GM12878 (cell line): Measurements from ENCODE around the gene COIL. TPM values are rescaled to one million over a fixed set of nuclear protein-coding genes. Genes with fewer than 3 reads are reported as not detected.

Source experiments
- ATAC-seq: fragments of 200-7000 bp; cut with Tn5 transposase; 3 replicates; pipeline ENCODE4 v1.9.1; 2020; ENCODE audit warnings: mild to moderate bottlenecking, moderate library complexity
- BruUV-seq: library from RNA; stranded (reverse); fragments of 400-500 nt; replicated peaks from 2 replicates; lab custom pipeline; 2021; lab: Mats Ljungman, UMichigan
- CTCF ChIA-PET: fragments of 300-600 bp; sonication (Branson Sonifier 250); formaldehyde crosslinking; extraction: SDS; loops from one replicate; lab custom pipeline; 2021; ENCODE audit warnings: inconsistent platforms; lab: Yijun Ruan, JAX
- POLR2A ChIA-PET: fragments of 350-600 bp; formaldehyde crosslinking; extraction: SDS; loops from one replicate; lab custom pipeline; 2021; ENCODE audit warnings: inconsistent platforms; lab: Charles Lee
- RAD21 ChIA-PET: fragments of 300-600 bp; sonication (Branson Sonifier 250); formaldehyde crosslinking; loops from one replicate; lab custom pipeline; 2023; ENCODE audit warnings: antibody characterized with exemption; ENCODE audit not compliant: unreplicated experiment; lab: Charles Lee
- SMC1A ChIA-PET: fragments of 300-600 bp; sonication (Branson Sonifier 250); formaldehyde crosslinking; loops from one replicate; lab custom pipeline; 2023; ENCODE audit not compliant: unreplicated experiment, uncharacterized antibody; lab: Charles Lee
- DNase-seq: peaks from one replicate; pipeline ENCODE4 v3.0.0-alpha.2; 2011; ENCODE audit warnings: low read depth, low spot score
- FAIRE-seq: peaks from 3 replicates; lab custom pipeline; 2011; peaks lifted over from hg19 to GRCh38; lab: Jason Lieb, UNC
- H2AFZ ChIP-seq: 2 replicates; pipeline ENCODE4 v1.6.0; 2011; ENCODE audit warnings: low read depth, low read length, control low read depth; ENCODE audit not compliant: control insufficient read depth
- H3K27ac ChIP-seq: 2 replicates; pipeline ENCODE4 v1.5.1; 2011; ENCODE audit warnings: control low read depth; ENCODE audit not compliant: control insufficient read depth, insufficient read depth
- H3K27me3 ChIP-seq, 2 experiments: replicated peaks in 1 of 2; 2 replicates each; pipeline versions ENCODE4 v1.6.0 to v1.6.1; 2011; ENCODE audit warnings: low read length in 1 of 2; ENCODE audit not compliant: control insufficient read depth in 2 of 2, insufficient read depth in 2 of 2
- H3K36me3 ChIP-seq, 2 experiments: 2 replicates each; pipeline ENCODE4 v1.5.1; 2011; ENCODE audit warnings: low read length in 1 of 2; ENCODE audit not compliant: control insufficient read depth in 2 of 2, insufficient read depth in 2 of 2
- H3K4me1 ChIP-seq: 2 replicates; pipeline ENCODE4 v1.6.1; 2011; ENCODE audit warnings: mild to moderate bottlenecking, low read length, moderate library complexity, mixed read lengths; ENCODE audit not compliant: control insufficient read depth, insufficient read depth
- H3K4me2 ChIP-seq: 2 replicates; pipeline ENCODE4 v1.6.0; 2011; ENCODE audit warnings: control low read depth; ENCODE audit not compliant: control insufficient read depth, insufficient read depth
- H3K4me3 ChIP-seq: fragments of 200-600 bp; sonication (generic); 2 replicates; pipeline ENCODE4 v1.5.1; 2016
- H3K79me2 ChIP-seq: 2 replicates; pipeline ENCODE4 v1.6.0; 2011; ENCODE audit warnings: low read length; ENCODE audit not compliant: control insufficient read depth, insufficient read depth
- H3K9ac ChIP-seq: 2 replicates; pipeline ENCODE4 v1.8.0; 2011; ENCODE audit warnings: low read length, control low read depth, mixed read lengths; ENCODE audit not compliant: control insufficient read depth, insufficient read depth
- H3K9me3 ChIP-seq: replicated peaks from 3 replicates; pipeline ENCODE4 v1.5.1; 2011; ENCODE audit warnings: mild to moderate bottlenecking, low read length; ENCODE audit not compliant: control insufficient read depth, insufficient read depth
- H4K20me1 ChIP-seq: 2 replicates; pipeline ENCODE4 v1.6.0; 2011; ENCODE audit not compliant: control insufficient read depth, insufficient read depth
- BACH1 ChIP-seq: fragments of 450-650 bp; IDR thresholded peaks from 2 replicates; pipeline ENCODE4 v1.6.1; 2017; ENCODE audit warnings: mild to moderate bottlenecking, borderline replicate concordance
- BMI1 ChIP-seq: fragments of 450-650 bp; IDR thresholded peaks from 2 replicates; pipeline ENCODE4 v1.6.1; 2016; ENCODE audit warnings: mild to moderate bottlenecking, moderate library complexity, borderline replicate concordance
- CHD1 ChIP-seq: IDR thresholded peaks from 2 replicates; pipeline ENCODE4 v1.6.1; 2012; ENCODE audit warnings: low read depth, low read length, improper control_type of control experiment
- GATAD2B ChIP-seq: fragments of 450-650 bp; conservative IDR thresholded peaks from 2 replicates; pipeline ENCODE4 v1.6.1; 2017; ENCODE audit warnings: low read depth, mild to moderate bottlenecking, moderate library complexity
- KAT2A ChIP-seq: conservative IDR thresholded peaks from 2 replicates; pipeline ENCODE4 v1.6.1; 2011; ENCODE audit warnings: low read depth, low read length; ENCODE audit not compliant: control insufficient read depth
- KDM1A ChIP-seq: fragments of 200-600 bp; sonication (generic); IDR thresholded peaks from 2 replicates; pipeline ENCODE4 v1.6.1; 2016; ENCODE audit warnings: borderline replicate concordance
- MLLT1 ChIP-seq: fragments of 450-650 bp; IDR thresholded peaks from 2 replicates; pipeline ENCODE4 v1.6.1; 2016; ENCODE audit warnings: mild to moderate bottlenecking
- NRF1 ChIP-seq: conservative IDR thresholded peaks from 2 replicates; pipeline ENCODE4 v1.6.1; 2011; ENCODE audit warnings: mild to moderate bottlenecking, low read depth, low read length, improper control_type of control experiment
- SREBF1 ChIP-seq: IDR thresholded peaks from 2 replicates; pipeline ENCODE4 v1.6.1; 2012; ENCODE audit warnings: mild to moderate bottlenecking, low read length
- SUZ12 ChIP-seq: fragments of 200-600 bp; sonication (generic); IDR thresholded peaks from one replicate; pipeline ENCODE4 v1.6.1; 2018; ENCODE audit warnings: antibody characterized with exemption, mild to moderate bottlenecking; ENCODE audit not compliant: unreplicated experiment
- TCF12 ChIP-seq: IDR thresholded peaks from 2 replicates; pipeline ENCODE4 v1.6.1; 2011; ENCODE audit warnings: low read depth, mild to moderate bottlenecking, low read length
- ZNF207 ChIP-seq: fragments of 450-650 bp; IDR thresholded peaks from 2 replicates; pipeline ENCODE4 v1.6.1; 2014; ENCODE audit warnings: antibody characterized with exemption, mild to moderate bottlenecking, borderline replicate concordance
- ZNF274 ChIP-seq: IDR thresholded peaks from one replicate; pipeline ENCODE4 v1.8.0; 2011; ENCODE audit not compliant: insufficient read length, insufficient read depth
- ZNF592 ChIP-seq: fragments of 450-650 bp; IDR thresholded peaks from 2 replicates; pipeline ENCODE4 v1.6.1; 2017; ENCODE audit warnings: mild to moderate bottlenecking, moderate library complexity
- in situ Hi-C: fragments of 300-500 bp; cut with MboI; formaldehyde crosslinking; loops from 9 replicates; pipeline ENCODE4 v1.14.3; 2018; ENCODE audit warnings: mixed read lengths
- intact Hi-C: fragments of 100-400 bp; cut with micrococcal nuclease; formaldehyde crosslinking; loops from one replicate; pipeline ENCODE4 v1.14.2; 2022; ENCODE audit not compliant: unreplicated experiment
- polyA plus RNA-seq, 11 experiments: library from polyadenylated mRNA; depleted of rRNA in 4 of 11; unstranded in 6 of 11; stranded (reverse) in 5 of 11; fragments of >200 nt; fragmentation: Nextera tagmentation in 4 of 11; fragmentation: Illumina TruSeq in 1 of 11; extraction: Ambion mirVana in 4 of 11; extraction: Trizol in 1 of 11; gene quantifications; 1 replicate in 1 of 11; 2 replicates in 10 of 11; pipeline versions ENCODE4 v1.2.1 to v1.2.3, GENCODE V29; 2011 to 2016; ENCODE audit warnings: inconsistent platforms in 2 of 11, missing spikeins in 2 of 11, low read depth in 1 of 11
- total RNA-seq, 4 experiments: library from RNA; depleted of rRNA in 3 of 4; stranded (reverse); fragments of >200 nt in 3 of 4; fragmentation: Illumina TruSeq in 1 of 4; extraction: Trizol in 1 of 4; gene quantifications; 2 replicates each; pipeline versions ENCODE4 v1.2.1 to v1.2.3, GENCODE V29; 2013 to 2021

COIL gene
- total and polyA plus RNA-seq, 10 of the 15 experiments (the other 5 are each of a cell fraction or from before 2014, with no cell fraction given), result 13.7 to 24.3 (median 17.4) TPM

GRCh38 chr17:56929362-56929969 is 31.4 kb downstream of the COIL start:
- ATAC-seq, result no peak
- no peak for FAIRE-seq
- TF ChIP-seq NRF1 (no peak), BMI1 (no peak), SREBF1 (no peak), MLLT1 (no peak), KAT2A (no peak), GATAD2B (no peak), ZNF274 (no peak), CHD1 (no peak), SUZ12 (no peak), TCF12 (no peak), ZNF207 (no peak), ZNF592 (no peak), BACH1 (no peak), KDM1A (no peak)
- no peak overlapping the region for H3K4me3 ChIP-seq
- no peak for DNase-seq
- no TSS peak for BruUV-seq
- H3K79me2 ChIP-seq, result no peaks in the 10 kb centered on the region
- H3K27ac ChIP-seq, result no peak overlapping the region
- H3K4me1 ChIP-seq, result no peaks in the 10 kb centered on the region
- ChIA-PET RAD21 (no interaction called here), SMC1A (no interaction called here), POLR2A (interaction anchor here (0.6 kb wide), 1 partner anchor 35 kb away, joined by 3 read pairs; no protein-coding TSS in a partner anchor), CTCF (interaction anchor here (0.6 to 2.8 kb wide), 4 partner anchors 10 to 110 kb away, joined by 3 to 10 read pairs (median 4); no protein-coding TSS in a partner anchor)
- intact Hi-C loops (no loop called here), in situ Hi-C loops (no loop called here)
- no peak overlapping the region for H2AFZ ChIP-seq
- no peak overlapping the region for H3K4me2 ChIP-seq
- H4K20me1 ChIP-seq, result no peaks in the 10 kb centered on the region
- no peaks in the 10 kb centered on the region for H3K36me3 ChIP-seq
- H3K27me3 ChIP-seq, result no peaks in the 10 kb centered on the region
- H3K9ac ChIP-seq, result no peak overlapping the region
- peaks cover 2% of the 10 kb centered on the region; the same call in 2 of the 3 replicates for H3K9me3 ChIP-seq
